Measurements from ENCODE around the gene SRSF1.

Gene SRSF1

GRCh38 chr17:57995076-57995956, 11.7 kb downstream of the SRSF1 start:
- TF ChIP-seq, protein P1, sequence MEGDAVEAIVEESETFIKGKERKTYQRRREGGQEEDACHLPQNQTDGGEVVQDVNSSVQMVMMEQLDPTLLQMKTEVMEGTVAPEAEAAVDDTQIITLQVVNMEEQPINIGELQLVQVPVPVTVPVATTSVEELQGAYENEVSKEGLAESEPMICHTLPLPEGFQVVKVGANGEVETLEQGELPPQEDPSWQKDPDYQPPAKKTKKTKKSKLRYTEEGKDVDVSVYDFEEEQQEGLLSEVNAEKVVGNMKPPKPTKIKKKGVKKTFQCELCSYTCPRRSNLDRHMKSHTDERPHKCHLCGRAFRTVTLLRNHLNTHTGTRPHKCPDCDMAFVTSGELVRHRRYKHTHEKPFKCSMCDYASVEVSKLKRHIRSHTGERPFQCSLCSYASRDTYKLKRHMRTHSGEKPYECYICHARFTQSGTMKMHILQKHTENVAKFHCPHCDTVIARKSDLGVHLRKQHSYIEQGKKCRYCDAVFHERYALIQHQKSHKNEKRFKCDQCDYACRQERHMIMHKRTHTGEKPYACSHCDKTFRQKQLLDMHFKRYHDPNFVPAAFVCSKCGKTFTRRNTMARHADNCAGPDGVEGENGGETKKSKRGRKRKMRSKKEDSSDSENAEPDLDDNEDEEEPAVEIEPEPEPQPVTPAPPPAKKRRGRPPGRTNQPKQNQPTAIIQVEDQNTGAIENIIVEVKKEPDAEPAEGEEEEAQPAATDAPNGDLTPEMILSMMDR (conservative IDR thresholded peaks at IDR 0.05; ENCODE audit: low read depth, low read length), result peak; percentile 73
- no peak overlapping the region for H3K4me3 ChIP-seq (ENCODE audit: low read depth, low read length)
- peak; percentile 87 for DNase-seq (ENCODE audit: low read depth)

DNA sequence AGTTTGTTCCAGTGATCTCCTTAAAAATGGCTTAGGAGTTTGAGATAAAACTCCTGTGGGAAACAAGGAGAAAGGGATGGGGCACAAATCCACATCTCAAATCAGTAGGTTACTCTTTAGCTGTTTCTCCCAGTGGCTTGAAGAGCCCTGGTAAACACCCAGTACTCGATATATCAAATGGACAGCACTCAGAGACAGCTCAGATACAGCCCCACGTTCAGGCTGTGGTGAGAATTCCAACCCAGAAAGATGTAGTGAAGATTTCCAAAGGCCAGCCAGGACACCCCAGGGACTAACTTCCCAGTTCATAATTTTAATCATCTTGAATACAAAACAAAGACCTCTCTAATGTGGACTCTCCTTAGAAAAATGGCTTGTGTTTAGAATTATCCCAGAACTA, 12.6 kb downstream of the SRSF1 start:
- H3K4me3 ChIP-seq (ENCODE audit: low read depth, low read length), result no peak overlapping the region
- TF ChIP-seq, protein P1 (conservative IDR thresholded peaks at IDR 0.05; ENCODE audit: low read depth, low read length), result peak; percentile 4
- no peak for DNase-seq (ENCODE audit: low read depth)

DNA sequence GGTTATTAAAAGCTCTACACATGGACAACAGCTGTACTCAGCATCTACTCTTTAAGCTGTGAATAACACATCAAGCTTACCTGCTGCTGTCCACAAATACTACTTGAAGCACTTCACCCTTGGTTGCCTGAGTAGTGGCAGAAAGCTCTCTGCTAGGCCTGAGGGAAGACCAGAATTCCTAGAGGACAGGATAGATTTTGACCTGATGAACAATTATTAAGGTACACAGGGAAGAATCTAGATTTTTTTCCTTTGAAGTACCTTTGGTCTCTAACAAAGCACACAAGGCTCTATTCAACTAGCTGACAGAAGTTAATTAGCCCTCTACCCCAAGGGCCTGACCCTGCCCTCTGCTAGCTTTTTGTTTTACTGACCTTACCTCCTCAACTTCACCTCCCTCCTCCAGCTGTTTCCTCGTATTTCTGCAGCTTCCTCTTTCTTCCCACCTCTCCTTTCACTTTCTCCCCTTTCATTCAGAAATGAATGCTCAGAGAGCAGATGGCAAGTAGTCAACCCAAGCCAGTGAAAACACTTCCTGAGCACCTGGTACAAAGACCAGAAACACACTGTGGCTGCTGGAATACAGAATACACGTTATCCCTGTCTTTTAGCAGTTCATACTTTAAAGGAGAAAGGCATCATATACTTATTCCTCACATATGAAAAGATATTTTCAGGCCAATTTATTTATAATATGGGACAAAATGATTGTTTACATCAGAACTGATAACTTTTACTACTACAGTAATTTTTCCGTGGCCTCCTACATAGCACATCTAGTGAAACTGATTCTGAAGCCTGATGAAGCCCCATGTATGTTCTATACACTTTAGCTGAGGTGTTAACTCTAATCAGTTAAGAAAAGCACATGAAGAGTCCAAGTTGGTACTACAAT, 13.3 kb downstream of the SRSF1 start:
- peak; percentile 30 for DNase-seq (ENCODE audit: low read depth)
- no peak overlapping the region for H3K4me3 ChIP-seq (ENCODE audit: low read depth, low read length)
- TF ChIP-seq, protein P1 (conservative IDR thresholded peaks at IDR 0.05; ENCODE audit: low read depth, low read length), result no peak

DNA sequence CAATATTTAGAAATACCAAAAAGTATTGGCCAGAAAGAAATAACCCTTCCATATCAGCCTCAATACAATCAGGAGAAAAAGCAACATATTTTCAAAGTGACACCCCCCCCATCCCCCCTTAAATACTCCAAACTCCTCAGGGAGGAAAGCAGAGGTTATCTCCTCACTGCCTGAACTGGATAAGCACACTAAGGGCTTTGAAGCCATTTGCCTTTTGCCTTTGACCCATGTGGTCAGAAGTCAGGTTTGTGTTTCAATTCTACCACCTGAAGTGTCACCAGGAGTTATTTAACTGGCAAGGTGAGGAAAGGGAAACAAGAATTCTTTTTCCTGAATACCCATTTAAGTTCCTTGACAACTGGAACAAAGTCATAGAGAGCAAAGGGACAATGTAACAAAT, 15.5 kb downstream of the SRSF1 start:
- H3K4me3 ChIP-seq (ENCODE audit: low read depth, low read length), result no peak overlapping the region
- TF ChIP-seq, protein P1 (conservative IDR thresholded peaks at IDR 0.05; ENCODE audit: low read depth, low read length), result no peak

DNA sequence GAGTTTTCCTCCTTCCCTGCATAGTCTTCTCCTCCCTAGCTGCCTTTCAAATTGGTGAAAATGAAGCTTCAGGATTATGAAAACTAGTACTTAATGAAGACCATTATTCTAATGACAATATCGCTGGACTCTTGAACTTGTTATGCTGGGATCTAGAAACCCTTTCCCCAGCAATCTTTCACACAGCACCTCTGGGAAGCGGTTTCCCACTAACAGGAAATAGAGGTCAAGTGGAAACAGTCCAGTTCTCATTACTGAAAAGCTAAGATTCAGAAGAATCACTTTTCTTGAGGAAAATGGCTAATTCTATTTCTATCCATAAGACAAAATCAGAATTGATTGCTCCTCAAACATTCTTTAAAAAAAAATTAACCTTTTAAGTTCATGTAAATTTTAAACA, 17.0 kb downstream of the SRSF1 start:
- TF ChIP-seq, protein P1 (conservative IDR thresholded peaks at IDR 0.05; ENCODE audit: low read depth, low read length), result no peak
- H3K4me3 ChIP-seq (ENCODE audit: low read depth, low read length), result no peak overlapping the region
- DNase-seq (ENCODE audit: low read depth), result no peak

More for the DNA sequence above, 15.5 kb downstream of the SRSF1 start:
- DNase-seq (ENCODE audit: low read depth), result no peak

DNA sequence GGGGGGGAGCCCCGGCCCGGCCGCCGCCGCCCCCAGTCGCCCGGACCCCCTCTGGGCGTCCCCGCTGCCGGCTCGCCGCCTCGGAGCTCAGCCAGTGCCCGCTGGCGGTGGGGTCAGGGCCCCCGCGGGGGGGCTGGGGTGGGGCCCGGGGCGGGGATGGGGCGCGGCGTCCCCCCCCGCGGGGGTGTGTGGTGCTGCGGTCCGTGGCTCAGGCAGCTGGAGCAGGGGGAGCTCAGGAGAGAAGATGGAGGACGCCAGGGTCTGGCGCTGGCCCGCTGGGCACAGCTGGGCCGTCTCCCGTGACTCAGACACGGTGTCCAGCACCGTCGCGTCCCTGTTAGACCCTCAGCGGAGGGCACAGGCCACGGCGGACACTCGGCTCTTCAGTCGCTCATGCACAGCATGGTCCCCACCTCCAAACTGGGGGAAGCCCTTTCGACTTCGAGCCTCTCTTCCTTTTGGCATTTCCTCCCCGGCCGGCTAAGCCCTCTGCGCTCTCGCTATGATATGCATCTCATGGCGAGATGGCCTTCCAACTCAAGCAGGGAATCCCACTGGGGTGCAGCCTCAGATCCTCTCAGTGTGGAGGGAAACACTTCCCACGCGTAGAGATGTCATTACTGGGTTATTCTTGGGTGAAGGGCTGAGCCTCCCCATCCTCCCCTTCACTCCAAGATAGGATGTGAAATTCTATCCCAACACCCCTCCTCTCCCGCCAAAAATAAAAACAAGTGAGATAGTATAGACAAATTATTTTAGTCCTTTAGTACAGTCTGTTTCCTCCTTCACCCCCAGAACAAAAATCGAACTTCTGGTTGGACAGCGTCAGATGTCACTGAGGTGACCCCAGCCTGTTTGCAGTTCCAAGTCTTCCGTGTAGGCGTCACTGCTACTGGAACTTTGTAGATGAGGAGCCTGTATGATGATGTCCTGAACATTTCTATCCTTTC, 18.5 kb downstream of the SRSF1 start:
- peak overlapping the region; percentile 76 for H3K4me3 ChIP-seq (ENCODE audit: low read depth, low read length)
- TF ChIP-seq, protein P1 (conservative IDR thresholded peaks at IDR 0.05; ENCODE audit: low read depth, low read length), result peak; percentile 6
- DNase-seq (ENCODE audit: low read depth), result peak; percentile 68
